ENCODE results near the gene DGAT2. TPM values are rescaled to one million over a fixed set of nuclear protein-coding genes. Genes with fewer than 3 reads are reported as not detected.

DGAT2 gene
- total RNA-seq, 1 donor: 0.43 TPM

- TF ChIP-seq, protein P1, sequence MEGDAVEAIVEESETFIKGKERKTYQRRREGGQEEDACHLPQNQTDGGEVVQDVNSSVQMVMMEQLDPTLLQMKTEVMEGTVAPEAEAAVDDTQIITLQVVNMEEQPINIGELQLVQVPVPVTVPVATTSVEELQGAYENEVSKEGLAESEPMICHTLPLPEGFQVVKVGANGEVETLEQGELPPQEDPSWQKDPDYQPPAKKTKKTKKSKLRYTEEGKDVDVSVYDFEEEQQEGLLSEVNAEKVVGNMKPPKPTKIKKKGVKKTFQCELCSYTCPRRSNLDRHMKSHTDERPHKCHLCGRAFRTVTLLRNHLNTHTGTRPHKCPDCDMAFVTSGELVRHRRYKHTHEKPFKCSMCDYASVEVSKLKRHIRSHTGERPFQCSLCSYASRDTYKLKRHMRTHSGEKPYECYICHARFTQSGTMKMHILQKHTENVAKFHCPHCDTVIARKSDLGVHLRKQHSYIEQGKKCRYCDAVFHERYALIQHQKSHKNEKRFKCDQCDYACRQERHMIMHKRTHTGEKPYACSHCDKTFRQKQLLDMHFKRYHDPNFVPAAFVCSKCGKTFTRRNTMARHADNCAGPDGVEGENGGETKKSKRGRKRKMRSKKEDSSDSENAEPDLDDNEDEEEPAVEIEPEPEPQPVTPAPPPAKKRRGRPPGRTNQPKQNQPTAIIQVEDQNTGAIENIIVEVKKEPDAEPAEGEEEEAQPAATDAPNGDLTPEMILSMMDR (IDR thresholded peaks at IDR 0.05; ENCODE audit: insufficient read depth, low read depth, low read length): no peak
- H3K4me3 ChIP-seq (ENCODE audit: low read depth, low read length): no peak overlapping the region
- no peak for DNase-seq (ENCODE audit: low read depth)
Observed at GRCh38 chr11:75784085-75784478, 15.5 kb downstream of the DGAT2 start.

- TF ChIP-seq, protein P1 (IDR thresholded peaks at IDR 0.05; ENCODE audit: insufficient read depth, low read depth, low read length): no peak
- no peak overlapping the region for H3K4me3 ChIP-seq (ENCODE audit: low read depth, low read length)
- no peak for DNase-seq (ENCODE audit: low read depth)
Observed at GRCh38 chr11:75784506-75784905, 15.9 kb downstream of the DGAT2 start.

GRCh38 chr11:75785187-75785586, 16.6 kb downstream of the DGAT2 start:
- H3K4me3 ChIP-seq (ENCODE audit: low read depth, low read length): no peak overlapping the region
- DNase-seq (ENCODE audit: low read depth): no peak
- TF ChIP-seq, protein P1 (IDR thresholded peaks at IDR 0.05; ENCODE audit: insufficient read depth, low read depth, low read length): no peak

DNA sequence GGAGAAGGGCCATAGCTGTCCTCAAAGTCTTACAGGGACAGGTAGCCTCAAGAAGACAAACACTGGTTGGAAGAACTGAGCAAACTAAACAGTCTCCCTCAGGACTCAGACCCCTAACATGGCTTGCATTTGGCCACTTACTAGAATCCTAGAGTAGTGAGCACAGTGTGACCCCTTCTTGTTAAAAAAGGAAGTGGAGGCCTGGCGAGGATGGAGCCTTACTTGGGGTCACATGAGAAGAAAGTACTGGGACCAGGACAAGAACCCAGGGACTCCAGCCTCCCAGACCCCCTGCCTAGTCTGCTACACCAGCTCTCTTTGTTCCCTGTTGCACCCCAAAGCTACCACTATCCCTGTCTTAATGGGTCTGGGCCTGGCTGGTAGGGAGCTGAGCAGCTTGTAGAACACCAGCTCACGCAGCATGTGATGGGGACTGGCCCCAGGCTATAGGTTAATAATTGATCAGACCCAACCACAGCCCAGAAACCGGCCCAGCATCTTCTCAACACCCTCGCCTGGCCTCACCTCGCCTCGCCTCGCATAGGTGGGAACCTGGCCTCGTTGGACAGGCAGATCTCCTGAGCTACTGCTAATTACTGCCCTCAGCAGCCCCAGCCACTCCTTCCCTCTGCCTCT, 17.6 kb downstream of the DGAT2 start:
- no peak overlapping the region for H3K4me3 ChIP-seq (ENCODE audit: low read depth, low read length)
- TF ChIP-seq, protein P1 (IDR thresholded peaks at IDR 0.05; ENCODE audit: insufficient read depth, low read depth, low read length): no peak
- DNase-seq (ENCODE audit: low read depth): no peak

GRCh38 chr11:75789521-75789920, 20.9 kb downstream of the DGAT2 start:
- TF ChIP-seq, protein P1 (IDR thresholded peaks at IDR 0.05; ENCODE audit: insufficient read depth, low read depth, low read length): no peak
- DNase-seq (ENCODE audit: low read depth): no peak
- H3K4me3 ChIP-seq (ENCODE audit: low read depth, low read length): no peak overlapping the region

GRCh38 chr11:75790986-75791385, 22.4 kb downstream of the DGAT2 start:
- no peak for DNase-seq (ENCODE audit: low read depth)
- no peak overlapping the region for H3K4me3 ChIP-seq (ENCODE audit: low read depth, low read length)
- TF ChIP-seq, protein P1 (IDR thresholded peaks at IDR 0.05; ENCODE audit: insufficient read depth, low read depth, low read length): no peak
